NT2/D1 (cell line): ENCODE measurements around the gene CCDC196.

Experiments
- SUZ12 ChIP-seq: IDR thresholded peaks from 2 replicates; pipeline ENCODE4 v1.6.1; 2011; ENCODE audit not compliant: insufficient read length, insufficient read depth; ENCODE audit errors: extremely low read depth
- YY1 ChIP-seq: IDR thresholded peaks from 2 replicates; pipeline ENCODE4 v1.6.1; 2011; ENCODE audit not compliant: insufficient read length, insufficient read depth
- ZNF274 ChIP-seq: IDR thresholded peaks from 2 replicates; pipeline ENCODE4 v1.6.1; 2011; ENCODE audit warnings: mild to moderate bottlenecking, low read depth, low read length

GRCh38 chr14:66508846-66509621 is 22.9 kb downstream of the CCDC196 start:
- TF ChIP-seq ZNF274 (no peak), YY1 (no peak), SUZ12 (no peak)
